GM21737 (cell line): ENCODE results near the gene OTX2.

Source experiments
- ATAC-seq: cut with Tn5 transposase; IDR thresholded peaks from one replicate; pipeline ENCODE4 v1.9.1; 2021; ENCODE audit warnings: mild to moderate bottlenecking, moderate library complexity; ENCODE audit not compliant: unreplicated experiment

OTX2 gene

DNA sequence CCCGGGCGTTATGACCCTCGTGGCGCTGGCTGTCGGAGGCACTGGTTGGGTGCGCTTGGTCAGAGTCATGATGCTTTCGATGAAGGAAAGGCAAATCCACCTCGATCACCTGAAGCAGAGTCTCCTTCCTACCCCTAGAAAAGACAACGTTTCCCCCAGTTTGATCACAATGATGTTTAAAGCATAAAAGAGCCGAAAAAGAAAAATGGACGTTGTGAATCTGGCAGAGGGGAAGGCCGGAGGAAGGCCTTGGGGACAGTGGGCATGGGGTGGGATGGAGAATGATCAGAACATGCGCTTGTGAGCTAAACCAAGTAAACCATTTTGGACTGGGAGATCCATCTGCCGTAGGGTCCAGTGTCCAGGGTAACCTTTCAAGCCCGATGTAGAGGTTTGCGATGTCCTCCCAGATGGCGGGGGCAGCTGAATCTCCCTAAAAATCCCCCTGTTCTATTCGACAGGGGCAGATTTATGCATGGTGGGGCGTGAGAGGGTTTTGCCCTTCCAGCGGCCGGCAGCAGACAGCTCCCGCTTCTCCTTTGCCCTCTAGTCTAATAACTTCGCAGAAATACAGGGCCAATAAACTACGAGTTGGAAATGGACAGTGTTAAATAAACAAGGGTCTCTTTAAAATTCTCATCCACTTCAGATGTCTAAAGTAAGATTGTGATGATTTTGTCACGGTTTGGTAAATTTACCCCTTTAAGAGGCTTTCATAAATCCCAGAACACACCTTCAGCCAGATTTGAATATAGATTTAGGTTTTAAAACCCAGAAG is 2.3 kb upstream of the OTX2 start:
- ATAC-seq = no peak

DNA sequence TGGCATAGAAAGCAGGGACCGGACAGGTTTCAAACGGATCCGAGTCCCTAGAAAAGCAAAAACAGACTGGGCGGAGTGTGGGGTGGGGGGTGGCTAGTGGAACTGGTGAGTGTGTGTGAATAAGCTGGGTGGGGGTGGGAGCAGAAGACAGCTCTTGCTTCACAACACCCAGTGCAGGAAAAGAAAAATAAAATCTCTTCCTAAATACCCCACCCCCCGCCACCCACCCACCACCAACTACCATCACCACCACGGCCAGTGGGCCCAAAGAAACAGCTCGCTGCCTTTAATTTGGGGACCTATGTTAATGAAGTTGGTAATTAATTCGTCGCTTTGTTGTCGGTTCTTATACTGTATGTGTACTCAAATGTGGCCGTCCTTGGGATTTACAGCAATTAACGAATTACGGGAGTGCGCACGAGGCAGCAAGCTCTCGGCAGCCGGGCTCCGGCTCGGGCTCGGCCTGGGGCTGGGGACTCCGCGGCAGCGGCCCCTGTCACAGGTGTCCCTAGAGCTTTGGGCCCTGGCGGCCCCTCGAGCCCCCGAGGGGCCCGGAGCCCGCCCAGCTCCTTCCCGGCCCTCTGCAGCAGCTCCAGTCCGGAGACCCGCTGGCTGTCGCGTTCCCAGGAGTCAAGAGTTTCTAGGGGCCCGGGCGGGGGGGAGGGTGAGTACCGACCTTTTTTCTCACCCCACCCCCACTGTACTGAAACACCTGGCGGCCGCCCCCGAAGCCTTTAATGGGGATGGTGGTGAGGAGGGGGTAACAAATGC is 1.5 kb upstream of the OTX2 start:
- no peak for ATAC-seq

DNA sequence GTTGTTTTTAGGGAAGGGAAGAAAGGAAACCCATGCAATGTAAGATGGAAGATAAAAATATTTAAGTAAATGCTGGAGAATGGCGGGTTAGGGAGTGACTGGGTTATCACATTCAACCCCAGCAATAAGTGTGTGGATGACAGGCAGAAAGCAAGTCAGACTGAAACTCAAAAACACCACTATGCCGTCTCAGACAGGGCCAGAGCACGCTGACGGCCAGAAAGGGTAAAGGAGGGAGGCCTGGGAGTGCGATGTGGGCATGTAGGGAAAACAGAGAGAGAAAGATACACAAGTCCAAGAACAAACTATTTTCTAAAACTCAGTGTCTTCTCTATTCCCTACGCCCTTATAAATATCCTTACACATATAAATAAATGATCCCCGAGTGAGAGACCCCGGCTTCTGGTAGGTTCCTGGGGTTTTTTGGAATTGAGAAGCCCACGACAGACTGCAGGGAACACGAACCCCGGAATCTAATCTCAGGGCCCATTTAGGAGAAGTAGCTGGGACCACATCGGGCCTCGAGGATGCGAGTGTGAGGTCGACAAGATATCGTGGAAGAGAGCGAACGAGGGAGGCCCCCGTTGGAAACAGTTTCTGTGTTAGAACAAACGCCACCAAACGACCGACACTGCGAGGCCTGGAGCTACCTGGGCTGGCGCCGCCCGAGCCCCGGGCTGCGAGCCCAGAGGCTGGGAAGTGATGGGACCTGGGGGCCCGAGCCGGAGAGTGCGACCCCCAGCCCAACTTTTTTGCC is 735 bp upstream of the OTX2 start:
- ATAC-seq = no peak

DNA sequence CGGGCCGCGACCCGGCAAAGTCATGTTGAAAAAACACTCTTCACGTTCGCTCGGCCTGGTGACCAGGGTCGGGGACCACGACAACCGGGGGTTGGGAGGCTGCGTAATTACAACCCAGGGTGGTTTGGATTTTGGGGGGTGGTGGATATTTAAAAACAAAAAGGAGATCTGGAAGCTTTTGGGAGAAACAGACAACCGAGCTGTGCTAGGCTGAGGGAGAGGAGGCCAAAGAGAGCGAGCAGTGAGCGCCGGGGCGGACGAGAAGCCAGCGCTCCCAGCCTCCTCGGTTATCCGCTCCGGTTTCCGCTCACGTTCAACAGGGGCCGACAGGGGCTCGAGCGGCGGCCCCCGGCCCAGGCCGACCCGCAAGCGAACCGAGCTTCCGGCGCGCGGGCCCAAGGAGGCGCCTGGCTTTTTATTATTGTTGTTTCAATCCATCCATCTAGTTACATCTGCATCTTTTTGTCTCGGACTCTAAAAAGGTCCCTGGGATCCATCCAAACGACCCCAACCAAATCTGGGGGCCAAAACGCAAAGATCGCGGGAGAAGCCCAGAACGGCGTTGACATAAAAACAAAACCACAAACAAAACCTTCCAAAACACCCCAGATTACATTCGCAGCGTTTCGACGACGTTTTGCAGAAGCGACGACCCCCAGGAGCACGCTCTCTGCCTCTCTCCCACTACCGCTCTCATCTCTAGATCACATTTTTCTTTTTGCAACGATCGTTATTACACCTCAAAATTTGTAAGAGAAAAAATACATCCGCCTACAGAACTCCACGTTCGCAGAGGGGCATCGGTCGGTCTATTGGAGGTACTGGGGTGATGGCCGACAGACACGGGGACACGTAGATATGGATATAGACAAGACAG is 771 bp downstream of the OTX2 start:
- ATAC-seq = no peak

DNA sequence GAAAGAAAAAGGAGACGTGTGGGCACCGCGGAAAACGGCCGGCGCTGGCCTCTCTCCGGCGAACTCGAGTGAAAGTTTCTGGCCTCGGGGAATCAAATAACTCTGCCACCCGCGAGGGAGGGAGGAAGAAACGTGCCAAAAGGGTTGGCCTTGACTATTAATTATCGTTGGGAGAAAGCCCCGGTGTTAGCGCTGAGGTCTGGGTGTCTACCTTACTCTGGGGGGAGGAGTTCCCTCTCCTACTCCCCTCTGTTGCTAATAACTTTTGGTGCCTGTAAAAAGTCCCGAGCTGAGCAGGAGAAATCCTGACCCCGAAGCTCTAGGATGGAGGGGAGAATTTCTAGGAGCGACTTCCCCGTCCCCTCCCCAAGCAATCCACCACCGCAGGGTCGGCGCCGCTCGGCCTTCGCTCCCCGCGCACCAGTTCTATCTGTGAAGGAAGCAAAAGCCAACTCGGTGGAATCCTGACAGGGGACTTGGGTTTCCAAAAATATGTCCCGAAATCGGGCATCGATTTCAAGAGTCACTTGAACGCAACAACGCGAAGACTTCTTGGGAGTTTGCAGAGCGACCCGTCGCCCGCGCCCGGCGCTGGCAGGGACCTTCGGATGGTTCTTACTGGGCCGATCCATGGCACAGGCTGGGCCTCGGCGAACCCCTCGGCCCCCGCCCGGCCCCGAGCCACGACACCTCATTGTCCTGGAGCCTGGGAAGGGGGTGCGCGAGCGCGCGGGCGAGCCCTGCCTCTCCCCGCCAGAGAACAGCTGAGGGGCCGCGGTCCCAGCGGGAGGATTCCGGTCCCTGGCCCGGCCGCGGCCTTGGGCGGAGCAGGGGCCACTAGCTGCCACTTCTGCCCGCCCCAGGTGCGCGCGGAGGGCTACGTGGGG is 1.7 kb downstream of the OTX2 start:
- ATAC-seq = no peak

DNA sequence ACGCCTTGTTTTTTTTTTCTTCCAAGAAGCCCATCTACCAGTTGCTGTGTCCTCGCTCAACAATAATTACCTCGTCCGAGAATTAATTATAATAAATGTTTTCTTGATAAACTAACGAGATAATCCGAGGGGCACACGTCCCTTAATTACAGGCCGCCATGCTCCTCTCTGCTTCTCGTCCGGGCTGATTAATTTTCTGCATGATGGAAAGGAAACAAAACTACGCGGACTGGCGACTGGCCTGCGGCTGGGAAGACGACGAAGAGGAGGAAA is 2.2 kb downstream of the OTX2 start:
- ATAC-seq = no peak

DNA sequence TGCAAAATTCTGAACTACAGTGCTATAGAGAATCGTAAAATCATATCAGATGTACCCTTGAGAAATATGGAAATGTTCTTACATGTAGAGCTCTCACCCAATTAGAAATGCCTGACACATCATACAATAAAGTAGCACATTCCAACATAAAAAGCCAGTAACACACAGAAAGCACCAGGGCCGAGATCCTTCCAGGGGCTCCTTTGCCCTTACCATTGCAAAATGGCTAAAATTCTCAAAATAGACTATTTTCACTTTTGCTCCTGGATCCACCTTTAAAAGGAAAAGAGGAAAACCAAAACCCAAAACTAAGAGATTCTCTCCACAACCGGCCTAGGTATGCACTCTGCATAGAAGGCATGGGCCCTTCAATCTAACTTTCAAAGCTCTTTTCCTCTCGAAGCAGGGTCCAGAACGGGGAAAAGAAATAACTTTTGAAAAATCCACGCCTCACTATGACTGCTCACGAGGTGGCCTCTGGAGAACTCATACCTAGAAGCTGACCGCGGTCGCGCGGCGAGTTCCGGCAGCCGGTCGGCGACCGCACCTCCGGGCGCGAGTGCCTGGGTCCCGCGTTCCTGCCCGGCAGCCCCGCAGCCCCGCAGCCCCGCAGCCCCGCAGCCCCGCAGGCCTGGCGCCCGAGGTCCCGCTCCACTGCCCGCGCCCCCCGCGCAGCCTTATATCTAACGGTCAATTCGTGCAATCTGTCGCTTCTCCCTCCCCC is 2.7 kb downstream of the OTX2 start:
- ATAC-seq = no peak

DNA sequence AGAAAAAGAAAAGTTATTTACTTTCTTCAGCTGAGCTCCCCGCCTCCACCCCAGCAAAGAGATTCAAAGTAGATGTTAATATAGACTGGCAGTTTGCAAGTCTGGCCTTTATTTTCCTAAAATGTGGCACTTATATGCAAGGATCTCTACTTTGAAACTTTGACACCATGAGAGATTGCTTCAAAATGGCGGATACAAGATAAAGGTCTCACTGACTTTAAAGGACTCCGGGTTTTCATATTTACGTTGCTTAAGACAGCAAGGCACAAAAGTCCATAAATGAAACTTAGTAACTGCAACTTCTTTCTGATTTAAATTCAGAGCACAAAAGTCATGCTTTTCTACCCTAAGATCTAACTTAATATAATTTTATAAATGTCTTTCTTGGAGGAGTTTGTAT is 3.5 kb downstream of the OTX2 start:
- no peak for ATAC-seq

DNA sequence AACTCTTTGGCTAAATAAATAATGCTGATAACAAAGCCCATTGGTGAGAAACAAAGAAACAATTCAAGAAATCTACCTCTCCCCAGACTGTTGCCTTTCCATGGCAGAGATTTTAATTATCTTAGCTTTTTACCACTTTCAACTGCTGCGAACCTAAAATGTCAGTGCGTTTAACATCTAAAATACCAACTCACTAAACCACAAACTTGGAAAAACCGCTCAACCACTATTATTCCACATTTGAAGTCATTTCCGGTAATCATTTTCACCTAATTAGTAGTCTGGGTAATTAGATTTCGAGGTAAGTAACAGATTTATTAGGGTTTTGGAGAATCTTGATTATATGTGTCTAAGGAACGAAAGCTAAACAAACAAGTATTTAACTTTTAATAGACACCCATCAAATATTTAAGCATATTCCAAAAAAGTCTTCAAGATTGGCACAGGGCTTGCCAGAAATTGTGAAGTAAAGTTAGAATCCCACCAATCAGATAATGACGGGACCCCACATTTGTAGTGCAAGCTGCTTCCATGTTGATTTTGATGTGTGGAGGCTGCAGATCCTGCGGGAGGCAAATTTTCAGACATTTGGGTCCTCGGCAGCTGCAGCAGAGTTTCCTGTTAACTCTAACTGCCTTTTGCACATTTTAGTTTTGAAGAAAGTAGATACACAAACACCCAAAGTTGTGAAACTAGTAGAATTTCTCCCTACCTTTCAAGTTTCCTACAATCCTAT is 4.1 kb downstream of the OTX2 start:
- no peak for ATAC-seq

DNA sequence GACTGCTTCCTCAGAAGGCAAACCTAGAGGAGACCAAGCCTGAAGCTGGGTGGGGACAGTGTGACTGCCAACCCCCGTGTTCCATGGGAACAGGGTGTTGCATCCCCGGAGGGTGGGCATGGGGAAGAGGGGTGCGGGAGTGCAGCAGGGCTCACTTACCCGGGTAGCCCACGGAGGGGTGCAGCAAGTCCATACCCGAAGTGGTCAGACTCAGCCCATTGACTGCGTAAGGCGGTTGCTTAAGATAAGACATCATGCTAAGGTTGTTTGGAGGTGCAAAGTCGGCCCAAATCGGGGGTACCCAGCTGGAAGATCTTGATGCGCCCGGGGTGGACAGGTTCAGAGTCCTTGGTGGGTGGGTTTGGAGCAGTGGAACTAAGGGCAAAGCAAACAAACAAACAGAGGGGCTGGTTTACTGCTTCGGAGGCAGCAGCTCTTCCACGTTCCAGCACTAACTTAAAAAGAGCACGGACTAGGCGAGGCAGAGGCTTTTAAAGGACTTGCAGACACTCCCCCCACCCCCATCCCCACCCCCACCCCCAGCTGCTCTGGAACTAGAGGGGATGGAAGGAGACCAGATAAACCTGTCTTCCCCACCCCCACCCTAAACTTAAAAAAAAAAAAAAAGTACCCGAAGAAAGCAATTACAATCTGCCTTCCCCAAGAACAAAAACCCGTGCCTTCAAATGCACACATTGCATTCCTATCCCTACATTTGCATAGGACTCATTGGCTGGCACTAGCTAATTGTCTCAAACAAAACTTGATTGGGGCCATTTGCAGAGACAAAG is 4.9 kb downstream of the OTX2 start:
- ATAC-seq = no peak

DNA sequence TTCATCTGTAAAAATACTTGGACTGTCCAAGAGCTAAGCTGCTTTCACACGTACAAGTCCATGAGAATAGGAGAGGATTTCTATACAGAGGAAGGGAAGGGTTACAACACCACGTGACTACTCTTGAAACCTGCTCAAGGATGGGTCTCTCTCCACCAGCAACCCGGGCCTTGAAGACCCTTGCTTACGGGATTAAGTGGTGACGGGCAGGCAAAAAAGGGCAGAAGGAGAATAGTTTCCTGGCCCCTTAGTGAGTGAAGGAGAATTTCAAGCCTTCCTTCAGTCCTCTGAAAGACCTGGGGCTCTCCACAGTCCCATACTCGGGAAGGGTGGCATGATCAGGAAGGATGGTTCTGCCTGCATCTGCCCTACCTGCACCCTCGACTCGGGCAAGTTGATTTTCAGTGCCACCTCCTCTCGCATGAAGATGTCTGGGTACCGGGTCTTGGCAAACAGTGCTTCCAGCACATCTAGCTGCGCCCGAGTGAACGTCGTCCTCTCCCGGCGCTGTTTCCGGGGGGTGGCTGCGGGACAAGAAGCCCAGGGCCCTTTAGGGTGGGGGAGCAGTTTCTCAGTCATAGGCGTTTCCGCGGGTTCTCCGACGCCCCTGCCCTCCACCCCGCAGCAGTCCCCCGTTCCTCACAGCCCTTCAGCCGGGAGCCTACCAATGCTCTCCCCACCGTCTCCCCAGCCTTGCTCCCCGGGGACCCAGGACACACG is 6.3 kb downstream of the OTX2 start:
- no peak for ATAC-seq

DNA sequence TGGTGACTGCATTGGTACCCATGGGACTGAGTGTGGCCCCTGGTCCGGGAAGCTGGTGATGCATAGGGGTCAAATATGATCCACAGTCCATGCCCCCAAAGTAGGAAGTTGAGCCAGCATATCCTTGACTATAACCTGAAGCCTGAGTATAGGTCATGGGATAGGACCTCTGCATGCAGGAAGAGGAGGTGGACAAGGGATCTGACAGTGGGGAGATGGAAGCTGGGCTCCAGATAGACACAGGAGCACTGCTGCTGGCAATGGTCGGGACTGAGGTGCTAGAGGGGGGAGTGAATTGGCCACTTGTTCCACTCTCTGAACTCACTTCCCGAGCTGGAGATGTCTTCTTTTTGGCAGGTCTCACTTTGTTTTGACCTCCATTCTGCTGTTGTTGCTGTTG is 8.4 kb downstream of the OTX2 start:
- no peak for ATAC-seq

DNA sequence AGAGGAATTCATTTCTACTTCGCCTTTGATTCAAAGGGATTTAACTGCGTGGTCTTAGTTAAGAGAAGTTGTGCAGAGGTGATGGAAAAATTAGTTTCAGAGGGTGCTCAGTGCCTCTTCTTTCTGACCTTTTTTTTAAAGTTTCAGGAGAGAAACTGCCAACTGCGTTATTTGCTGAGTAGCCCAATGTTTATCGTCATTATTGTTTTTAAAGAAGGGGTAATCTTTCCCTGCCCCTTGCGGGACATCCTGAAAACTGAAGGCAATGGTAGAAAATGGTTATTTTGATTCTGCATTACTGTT is 11.0 kb downstream of the OTX2 start:
- ATAC-seq = no peak

DNA sequence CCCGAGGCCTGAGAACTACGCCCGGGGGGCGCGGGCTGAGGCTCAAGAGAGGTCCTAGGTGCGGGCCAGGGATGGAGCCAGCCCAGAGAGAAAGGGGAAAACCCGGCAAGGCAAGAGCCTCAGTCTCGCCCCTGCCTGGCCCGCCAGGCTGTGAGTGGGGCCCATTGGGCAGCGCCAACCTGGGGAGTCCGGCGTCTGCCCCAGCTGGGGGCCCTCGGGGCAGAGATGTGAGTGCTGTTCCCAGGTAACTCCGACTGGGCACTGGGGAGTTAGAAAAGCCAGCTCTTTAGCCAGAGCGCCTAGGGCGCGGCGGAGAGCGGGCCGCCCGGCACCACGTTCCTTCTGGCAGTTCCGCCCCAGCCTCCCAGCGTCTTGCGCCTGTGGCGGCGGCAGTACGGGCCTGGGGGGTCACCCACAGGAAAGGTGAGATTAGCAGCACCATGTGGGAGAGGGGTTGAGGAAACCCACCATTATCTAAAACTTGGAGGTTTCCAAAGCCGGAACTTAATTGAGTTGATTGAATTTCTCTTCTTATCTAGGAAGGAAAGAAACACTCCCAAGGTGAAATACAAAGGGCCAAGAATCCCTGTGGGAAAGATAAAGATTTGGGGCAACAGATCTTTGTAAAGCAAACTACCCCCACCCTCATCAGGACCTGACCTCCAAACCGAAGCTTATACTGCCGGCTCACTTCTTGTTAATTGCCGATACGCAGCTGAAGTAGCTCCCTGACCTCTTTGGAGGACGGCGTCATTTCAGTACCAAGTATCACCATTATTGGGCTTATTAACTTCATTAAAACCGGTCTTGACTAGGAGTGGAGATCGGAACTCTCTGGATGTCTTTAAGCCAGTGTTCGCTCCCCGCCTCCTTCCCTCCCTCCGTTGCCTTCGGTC is 11.6 kb downstream of the OTX2 start:
- no peak for ATAC-seq

DNA sequence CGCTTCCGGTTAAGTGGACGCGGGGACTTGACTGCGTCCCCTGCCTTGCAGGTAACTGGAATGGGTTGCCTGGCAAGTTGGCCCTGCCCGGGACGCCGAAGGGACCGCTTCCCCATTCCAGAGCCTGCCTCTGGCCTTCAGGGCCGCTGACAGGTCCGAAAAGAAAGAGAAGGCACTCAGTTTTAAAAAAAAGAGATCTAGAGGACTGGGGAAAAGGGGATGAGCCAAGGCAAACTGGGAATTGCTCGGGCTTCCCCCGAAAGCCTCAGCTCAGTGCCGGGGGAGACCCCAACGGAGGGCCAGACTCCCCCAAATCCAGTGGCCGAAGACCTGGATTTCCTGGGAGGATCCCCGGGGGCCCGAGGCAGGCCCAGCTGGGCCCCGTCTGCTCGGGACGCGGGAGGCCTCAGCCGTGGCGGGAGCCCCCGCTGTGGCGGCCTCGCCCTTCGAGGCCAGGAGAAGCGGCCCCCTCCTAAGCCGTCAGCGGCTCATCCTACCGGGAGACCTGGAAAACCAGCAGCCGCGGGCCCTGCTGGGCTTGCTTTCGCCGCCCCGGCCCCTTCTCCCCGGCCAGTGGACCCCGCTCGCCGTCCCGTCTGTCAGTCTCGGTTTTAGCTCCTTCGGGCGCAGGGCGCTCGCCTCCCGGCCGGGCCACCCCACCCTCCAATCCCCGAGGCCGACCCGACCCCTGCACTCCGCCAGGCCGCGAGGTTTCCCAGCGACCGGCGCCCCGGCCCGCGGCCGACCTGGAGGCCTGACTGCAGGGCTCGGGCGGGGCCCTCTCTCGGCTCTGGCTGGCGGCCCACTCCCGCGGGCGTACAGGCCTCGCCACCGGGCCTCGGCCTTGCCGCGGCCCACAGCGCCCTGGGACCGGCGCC is 12.5 kb downstream of the OTX2 start:
- no peak for ATAC-seq
